Coronary artery (tissue), 2 donors: ENCODE measurements around the gene PLD3.

Source experiments
- DNase-seq: peaks from one replicate; pipeline ENCODE4 v3.0.0-alpha.2; 2017; ENCODE audit warnings: low spot score
- H3K27ac ChIP-seq, 2 donors: fragments of 200-600 bp; sonication (generic); one replicate each; pipeline ENCODE4 v1.5.1; 2016 to 2019
- H3K4me3 ChIP-seq: fragments of 200-600 bp; sonication (generic); 2 replicates; pipeline ENCODE4 v1.5.1; 2016; ENCODE audit warnings: mild to moderate bottlenecking, moderate library complexity
- CTCF ChIP-seq: fragments of 200-600 bp; sonication (generic); IDR thresholded peaks from one replicate; pipeline ENCODE4 v1.5.1; 2019; ENCODE audit warnings: antibody characterized with exemption

PLD3 gene

GRCh38 chr19:40309666-40310065, 38.8 kb upstream of the PLD3 start:
- no peak overlapping the region for H3K4me3 ChIP-seq
- H3K27ac ChIP-seq, result no peak overlapping the region
- no peak for DNase-seq
- no peak for TF ChIP-seq CTCF

GRCh38 chr19:40312533-40312932, 36.0 kb upstream of the PLD3 start:
- DNase-seq, result no peak
- H3K27ac ChIP-seq, result no peak overlapping the region
- H3K4me3 ChIP-seq, result no peak overlapping the region
- no peak for TF ChIP-seq CTCF

- no peak overlapping the region for H3K4me3 ChIP-seq
- DNase-seq, result no peak
- H3K27ac ChIP-seq, result no peak overlapping the region
- TF ChIP-seq CTCF, result no peak
These were observed 35.1 kb upstream of the PLD3 start for GRCh38 chr19:40313229-40313983.

GRCh38 chr19:40314656-40315055, 33.8 kb upstream of the PLD3 start:
- H3K4me3 ChIP-seq, result no peak overlapping the region
- H3K27ac ChIP-seq, result no peak overlapping the region
- DNase-seq, result no peak
- no peak for TF ChIP-seq CTCF

GRCh38 chr19:40315812-40316470, 32.6 kb upstream of the PLD3 start:
- Histone ChIP-seq H3K4me3 (no peak overlapping the region), H3K27ac (no peak overlapping the region)
- DNase-seq, result no peak
- no peak for TF ChIP-seq CTCF

GRCh38 chr19:40317338-40317737, 31.2 kb upstream of the PLD3 start:
- Histone ChIP-seq H3K27ac (no peak overlapping the region), H3K4me3 (no peak overlapping the region)
- no peak for TF ChIP-seq CTCF
- DNase-seq, result no peak

- Histone ChIP-seq H3K27ac (no peak overlapping the region), H3K4me3 (no peak overlapping the region)
- DNase-seq, result no peak
- no peak for TF ChIP-seq CTCF
These were observed 27.9 kb upstream of the PLD3 start for GRCh38 chr19:40320558-40320935.
